ENCODE results near the gene ADM2.

ADM2 gene

GRCh38 chr22:50455201-50455600 lies 26.1 kb upstream of the ADM2 start:
- in situ Hi-C loops (cut with HindIII; ENCODE audit: low sequenced_read_pairs), result no loop called here
- DNase-seq (ENCODE audit: low read depth), result no peak
- TF ChIP-seq CTCF (IDR thresholded peaks at IDR 0.05; ENCODE audit: low read depth, low read length, missing control alignments), result no peak
- H3K4me3 ChIP-seq (ENCODE audit: low read depth, low read length), result no peak overlapping the region

GRCh38 chr22:50456026-50456425 lies 25.3 kb upstream of the ADM2 start:
- in situ Hi-C loops (cut with HindIII; ENCODE audit: low sequenced_read_pairs), result no loop called here
- H3K4me3 ChIP-seq (ENCODE audit: low read depth, low read length), result no peak overlapping the region
- TF ChIP-seq CTCF (IDR thresholded peaks at IDR 0.05; ENCODE audit: low read depth, low read length, missing control alignments), result no peak
- DNase-seq (ENCODE audit: low read depth), result no peak

GRCh38 chr22:50456466-50457234 lies 24.7 kb upstream of the ADM2 start:
- in situ Hi-C loops (cut with HindIII; ENCODE audit: low sequenced_read_pairs), result no loop called here
- peak; percentile 22 for TF ChIP-seq CTCF (IDR thresholded peaks at IDR 0.05; ENCODE audit: low read depth, low read length, missing control alignments)
- no peak for DNase-seq (ENCODE audit: low read depth)
- no peak overlapping the region for H3K4me3 ChIP-seq (ENCODE audit: low read depth, low read length)

- DNase-seq (ENCODE audit: low read depth), result no peak
- no peak for TF ChIP-seq CTCF (IDR thresholded peaks at IDR 0.05; ENCODE audit: low read depth, low read length, missing control alignments)
- in situ Hi-C loops (cut with HindIII; ENCODE audit: low sequenced_read_pairs), result no loop called here
- no peak overlapping the region for H3K4me3 ChIP-seq (ENCODE audit: low read depth, low read length)
These were observed 22.3 kb upstream of the ADM2 start for GRCh38 chr22:50459016-50459415.

- H3K4me3 ChIP-seq (ENCODE audit: low read depth, low read length), result no peak overlapping the region
- no peak for TF ChIP-seq CTCF (IDR thresholded peaks at IDR 0.05; ENCODE audit: low read depth, low read length, missing control alignments)
- no peak for DNase-seq (ENCODE audit: low read depth)
- in situ Hi-C loops (cut with HindIII; ENCODE audit: low sequenced_read_pairs), result no loop called here
These were observed 21.7 kb upstream of the ADM2 start for GRCh38 chr22:50459496-50460140.

GRCh38 chr22:50460938-50461337 lies 20.4 kb upstream of the ADM2 start:
- no peak overlapping the region for H3K4me3 ChIP-seq (ENCODE audit: low read depth, low read length)
- TF ChIP-seq CTCF (IDR thresholded peaks at IDR 0.05; ENCODE audit: low read depth, low read length, missing control alignments), result no peak
- DNase-seq (ENCODE audit: low read depth), result no peak
- in situ Hi-C loops (cut with HindIII; ENCODE audit: low sequenced_read_pairs), result no loop called here

All from astrocyte of the cerebellum (primary cell).